Thyroid gland (tissue), 4 donors: ENCODE measurements around the gene TERT.

Experiments
- POLR2A ChIP-seq, 2 donors: fragments of 450-650 bp; IDR thresholded peaks; one replicate each; pipeline ENCODE4 v1.6.1; 2017; ENCODE audit warnings: antibody characterized with exemption in 2 of 2, mild to moderate bottlenecking in 2 of 2, moderate library complexity in 1 of 2
- TF ChIP-seq, protein P1 (sequence below), 6 experiments: fragments of 200-600 bp in 3 of 6; fragments of 450-650 bp in 3 of 6; sonication (generic) in 3 of 6; IDR thresholded peaks; one replicate each; pipeline ENCODE4 v1.5.1; 2016 to 2019; ENCODE audit warnings: antibody characterized with exemption in 6 of 6, mild to moderate bottlenecking in 2 of 6, inconsistent platforms in 1 of 6, moderate library complexity in 1 of 6

DNA sequence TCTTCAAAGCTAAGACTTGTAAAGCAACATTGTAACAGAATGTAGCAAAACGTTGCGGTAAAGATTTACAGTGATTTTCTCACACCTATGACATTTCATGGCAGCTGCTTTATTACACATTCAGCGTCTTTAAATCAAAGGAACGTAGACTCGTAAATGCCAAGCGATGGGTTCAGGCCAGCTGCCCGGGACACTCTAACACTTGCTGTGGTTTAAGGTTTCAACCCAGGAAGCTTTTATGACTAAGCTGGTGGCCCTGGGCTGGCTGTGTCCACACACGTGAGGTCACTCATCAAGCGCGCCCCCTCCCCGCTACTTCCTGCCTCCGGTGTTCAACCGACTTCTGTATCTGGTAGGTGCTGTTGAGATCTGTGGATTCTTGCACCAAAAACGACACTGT, 67.2 kb downstream of the TERT start:
- TF ChIP-seq, protein P1, sequence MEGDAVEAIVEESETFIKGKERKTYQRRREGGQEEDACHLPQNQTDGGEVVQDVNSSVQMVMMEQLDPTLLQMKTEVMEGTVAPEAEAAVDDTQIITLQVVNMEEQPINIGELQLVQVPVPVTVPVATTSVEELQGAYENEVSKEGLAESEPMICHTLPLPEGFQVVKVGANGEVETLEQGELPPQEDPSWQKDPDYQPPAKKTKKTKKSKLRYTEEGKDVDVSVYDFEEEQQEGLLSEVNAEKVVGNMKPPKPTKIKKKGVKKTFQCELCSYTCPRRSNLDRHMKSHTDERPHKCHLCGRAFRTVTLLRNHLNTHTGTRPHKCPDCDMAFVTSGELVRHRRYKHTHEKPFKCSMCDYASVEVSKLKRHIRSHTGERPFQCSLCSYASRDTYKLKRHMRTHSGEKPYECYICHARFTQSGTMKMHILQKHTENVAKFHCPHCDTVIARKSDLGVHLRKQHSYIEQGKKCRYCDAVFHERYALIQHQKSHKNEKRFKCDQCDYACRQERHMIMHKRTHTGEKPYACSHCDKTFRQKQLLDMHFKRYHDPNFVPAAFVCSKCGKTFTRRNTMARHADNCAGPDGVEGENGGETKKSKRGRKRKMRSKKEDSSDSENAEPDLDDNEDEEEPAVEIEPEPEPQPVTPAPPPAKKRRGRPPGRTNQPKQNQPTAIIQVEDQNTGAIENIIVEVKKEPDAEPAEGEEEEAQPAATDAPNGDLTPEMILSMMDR (IDR thresholded peaks at IDR 0.05): no peak
- TF ChIP-seq POLR2A (IDR thresholded peaks at IDR 0.05): no peak
